ENCODE measurements around the gene SERINC3.

GRCh38 chr20:44561876-44562275 lies 40.0 kb upstream of the SERINC3 start:
- TF ChIP-seq CTCF (optimal IDR thresholded peaks at IDR 0.05 in 1 of 3, IDR thresholded peaks at IDR 0.05 in 1 of 3, conservative IDR thresholded peaks at IDR 0.05 in 1 of 3; ENCODE audit: extremely low read depth in 1 of 3, insufficient read depth in 2 of 3, low read length in 3 of 3) (no peak), EZH2 (IDR thresholded peaks at IDR 0.05; ENCODE audit: low read length) (no peak)
